ENCODE measurements around the gene RABGGTA.

The RABGGTA gene

DNA sequence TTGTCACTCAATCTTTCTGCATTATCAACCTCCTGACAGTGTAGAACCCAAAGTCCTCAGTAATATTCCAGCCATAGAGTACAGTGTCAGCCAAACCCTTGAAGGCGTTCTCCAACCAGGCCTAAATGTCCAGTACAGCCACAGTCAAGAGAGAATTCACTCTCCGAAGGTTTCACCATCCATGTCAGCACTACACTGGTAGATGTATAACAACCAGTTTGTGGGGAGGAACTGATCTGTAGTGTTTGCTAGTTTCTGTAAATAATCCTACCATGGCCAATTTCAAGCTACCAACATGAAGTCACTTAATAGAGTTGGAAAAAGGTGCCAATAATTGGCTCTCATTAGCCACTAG, 55.1 kb downstream of the RABGGTA start:
- H3K4me3 ChIP-seq (ENCODE audit: low read depth, low read length) = peak overlapping the region; percentile 71
- no peak for TF ChIP-seq CTCF (IDR thresholded peaks at IDR 0.05; ENCODE audit: low read depth, low read length)

Data from WI38 (cell line).